ENCODE results near the gene ASIC4.

ASIC4 gene

DNA sequence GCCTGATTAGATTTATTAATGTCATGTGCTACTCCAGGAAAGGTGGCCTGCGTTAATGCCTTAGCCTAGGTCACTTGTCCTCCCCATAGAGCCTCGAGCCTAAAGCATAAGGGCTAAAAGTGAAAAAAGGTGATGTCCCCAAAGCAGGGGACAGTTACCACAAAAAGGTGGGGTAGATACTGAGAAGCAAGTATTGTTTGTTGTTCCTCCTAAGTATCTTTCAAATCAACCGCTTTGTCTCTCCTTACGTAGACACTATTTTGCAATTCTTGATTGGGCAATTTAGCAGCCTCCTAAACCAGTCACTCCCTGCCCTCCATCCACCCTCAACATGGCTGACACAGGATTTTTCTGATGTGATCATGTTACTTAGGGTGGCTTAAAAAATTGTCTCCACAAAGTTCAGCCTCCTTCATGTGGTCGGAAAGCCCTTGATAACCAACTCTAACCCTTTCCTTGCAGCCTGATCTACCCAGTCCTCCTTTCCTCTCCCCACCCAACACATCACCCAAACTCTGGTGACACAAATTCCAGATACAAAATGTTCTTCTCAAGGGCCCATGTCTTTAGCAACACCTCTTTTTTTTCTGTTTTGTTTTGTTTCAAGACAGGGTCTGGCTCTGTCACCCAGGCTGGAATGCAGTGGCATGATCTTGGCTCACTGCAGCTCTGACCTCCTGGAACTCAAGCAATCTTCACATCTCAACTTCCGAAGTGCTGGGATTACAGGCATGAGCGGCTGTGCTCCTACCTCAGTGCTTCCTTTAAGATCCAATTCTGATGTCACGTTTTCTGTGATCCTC lies 64.7 kb downstream of the ASIC4 start:
- TF ChIP-seq, protein P1, sequence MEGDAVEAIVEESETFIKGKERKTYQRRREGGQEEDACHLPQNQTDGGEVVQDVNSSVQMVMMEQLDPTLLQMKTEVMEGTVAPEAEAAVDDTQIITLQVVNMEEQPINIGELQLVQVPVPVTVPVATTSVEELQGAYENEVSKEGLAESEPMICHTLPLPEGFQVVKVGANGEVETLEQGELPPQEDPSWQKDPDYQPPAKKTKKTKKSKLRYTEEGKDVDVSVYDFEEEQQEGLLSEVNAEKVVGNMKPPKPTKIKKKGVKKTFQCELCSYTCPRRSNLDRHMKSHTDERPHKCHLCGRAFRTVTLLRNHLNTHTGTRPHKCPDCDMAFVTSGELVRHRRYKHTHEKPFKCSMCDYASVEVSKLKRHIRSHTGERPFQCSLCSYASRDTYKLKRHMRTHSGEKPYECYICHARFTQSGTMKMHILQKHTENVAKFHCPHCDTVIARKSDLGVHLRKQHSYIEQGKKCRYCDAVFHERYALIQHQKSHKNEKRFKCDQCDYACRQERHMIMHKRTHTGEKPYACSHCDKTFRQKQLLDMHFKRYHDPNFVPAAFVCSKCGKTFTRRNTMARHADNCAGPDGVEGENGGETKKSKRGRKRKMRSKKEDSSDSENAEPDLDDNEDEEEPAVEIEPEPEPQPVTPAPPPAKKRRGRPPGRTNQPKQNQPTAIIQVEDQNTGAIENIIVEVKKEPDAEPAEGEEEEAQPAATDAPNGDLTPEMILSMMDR (IDR thresholded peaks at IDR 0.05; ENCODE audit: control extremely low read depth, extremely low read depth, low read depth, missing control alignments) = no peak
- CTCF ChIA-PET = interaction anchor here (2.3 to 5.6 kb wide), 2 partner anchors 18 to 19 kb away, joined by 7 to 38 read pairs; no protein-coding TSS in a partner anchor
- POLR2A ChIA-PET = no interaction called here
- no peak for DNase-seq (ENCODE audit: extremely low spot score)

DNA sequence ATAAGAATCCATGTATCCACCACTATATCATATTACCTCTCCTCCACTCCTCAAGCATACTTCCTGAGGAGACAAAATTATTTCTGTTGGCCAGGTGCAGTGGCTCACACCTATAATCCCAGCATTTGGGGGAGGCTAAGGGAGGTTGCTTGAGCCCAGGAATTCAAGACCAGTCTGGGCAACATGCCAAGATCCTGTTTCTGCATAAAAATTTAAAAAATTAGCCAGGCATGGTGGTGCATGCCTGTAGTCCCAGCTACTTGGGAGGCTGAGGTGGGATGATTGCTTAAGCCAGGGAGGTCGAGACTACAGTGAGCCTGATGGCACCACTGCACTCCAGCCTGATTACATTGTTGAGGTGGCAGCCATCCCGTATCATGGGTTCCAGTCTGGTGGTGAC lies 67.1 kb downstream of the ASIC4 start:
- TF ChIP-seq, protein P1 (IDR thresholded peaks at IDR 0.05; ENCODE audit: control extremely low read depth, extremely low read depth, low read depth, missing control alignments) = no peak
- CTCF ChIA-PET = interaction anchor here (2.3 kb wide), 1 partner anchor 21 kb away, joined by 7 read pairs; no protein-coding TSS in a partner anchor
- DNase-seq (ENCODE audit: extremely low spot score) = no peak
- POLR2A ChIA-PET = no interaction called here
